EL (cell line): ENCODE measurements around the gene CDH23.
A peak's percentile ranks its signal among the peaks of the same experiment; 100 is the strongest.
"Not testable (repeated sequence)": the region's sequence is repeated elsewhere in the genome, so short reads cannot be mapped to it uniquely, and the experiment has no call there.

ENCODE experiments used
- DNase-seq: peaks from one replicate; pipeline ENCODE4 v3.0.0-alpha.2; 2016

Gene CDH23

DNA sequence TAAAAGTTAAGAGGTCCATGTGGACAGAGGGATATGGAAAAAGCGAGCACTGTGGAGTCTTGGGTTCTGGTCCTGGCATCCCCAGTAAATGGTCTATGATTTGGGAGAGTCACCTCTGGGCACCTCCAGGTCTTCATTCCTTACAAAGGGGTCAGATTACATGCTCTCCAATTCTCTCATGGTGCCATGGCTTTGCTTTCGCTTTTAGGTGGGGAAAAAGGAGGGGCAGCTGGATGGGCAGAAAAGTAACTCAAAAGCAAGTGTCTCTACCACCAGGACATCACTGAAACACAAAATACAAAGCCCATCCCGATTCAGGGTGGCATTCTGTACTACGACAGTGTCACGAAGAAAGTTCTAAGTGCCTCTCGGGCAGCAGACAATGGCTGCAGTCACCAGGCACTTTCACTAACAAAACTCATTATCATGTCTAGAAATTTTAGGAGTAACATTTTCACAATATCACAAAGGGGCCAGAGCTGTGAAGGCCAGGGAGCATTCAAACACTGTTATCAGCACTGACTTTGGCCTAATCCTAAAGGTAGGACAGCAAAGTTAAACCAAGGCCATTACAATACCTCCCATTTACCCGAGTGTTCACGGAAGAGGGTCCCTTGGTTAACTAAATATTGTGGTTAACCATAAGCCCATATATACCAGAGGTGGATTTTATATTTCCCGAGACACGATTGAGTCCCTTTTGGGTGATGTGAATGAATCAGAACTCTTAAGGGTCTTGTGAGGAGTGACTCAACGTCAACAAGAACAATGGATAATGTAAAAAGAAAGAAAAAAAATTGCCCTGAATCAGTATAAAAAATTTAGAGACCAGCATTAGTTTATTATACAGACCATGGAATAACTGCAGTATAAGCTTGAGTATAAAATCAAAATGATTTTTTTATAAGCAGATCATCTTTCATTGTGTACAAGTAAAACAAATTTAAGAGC lies 451.9 kb downstream of the CDH23 start:
- DNase-seq = no peak

DNA sequence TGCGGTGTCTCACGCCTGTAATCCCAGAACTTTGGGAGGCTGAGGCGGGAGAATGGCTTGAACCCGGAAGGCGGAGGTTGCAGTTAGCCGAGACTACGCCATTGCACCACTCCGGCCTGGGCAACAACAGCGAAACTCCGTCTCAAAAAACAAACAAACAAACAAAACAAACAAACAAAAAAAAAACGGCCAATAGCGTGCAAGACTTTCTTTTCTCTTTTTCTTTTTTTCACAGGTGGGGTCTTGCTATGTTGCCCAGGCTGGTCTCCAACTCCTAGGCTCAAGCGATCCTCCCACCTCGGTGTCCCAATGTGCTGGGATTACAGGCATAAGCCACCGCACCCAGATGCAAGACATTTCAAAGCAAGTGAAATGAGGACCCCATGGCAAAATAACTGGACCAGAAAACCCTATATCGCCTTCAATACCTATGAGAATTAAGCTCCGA lies 452.8 kb downstream of the CDH23 start:
- DNase-seq = no peak

DNA sequence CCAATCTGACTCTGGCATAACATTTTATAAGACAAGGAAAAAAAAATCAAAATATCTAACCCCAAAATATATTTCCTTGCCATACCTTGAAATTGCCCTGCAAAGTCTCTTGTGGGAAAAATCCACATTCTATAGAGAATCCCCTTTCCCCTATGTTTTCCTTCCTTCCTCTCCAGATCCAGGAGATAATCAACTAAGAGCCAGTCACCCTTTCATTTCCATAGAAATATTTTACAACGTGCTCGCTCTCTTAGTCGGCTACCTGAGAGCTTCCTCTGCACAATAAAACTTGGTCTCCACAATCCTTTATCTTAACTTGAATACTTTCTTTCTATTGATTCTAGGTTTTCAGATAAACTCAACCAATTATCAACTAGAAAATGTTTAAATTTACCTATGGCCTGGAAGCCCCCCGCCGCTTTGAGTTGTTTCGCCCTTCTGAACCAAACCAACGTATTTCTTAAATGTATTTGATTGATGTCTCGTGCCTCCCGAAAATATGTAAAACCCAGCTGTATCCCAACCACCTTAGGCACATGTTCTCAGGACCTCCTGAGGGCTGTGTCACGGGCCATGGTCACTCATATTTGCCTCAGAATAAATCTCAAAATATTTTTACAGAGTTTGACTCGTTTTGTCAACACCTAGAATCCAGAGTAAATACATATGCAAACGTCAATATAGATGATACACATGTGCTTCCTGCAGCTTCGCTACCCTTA lies 453.5 kb downstream of the CDH23 start:
- DNase-seq = no peak

DNA sequence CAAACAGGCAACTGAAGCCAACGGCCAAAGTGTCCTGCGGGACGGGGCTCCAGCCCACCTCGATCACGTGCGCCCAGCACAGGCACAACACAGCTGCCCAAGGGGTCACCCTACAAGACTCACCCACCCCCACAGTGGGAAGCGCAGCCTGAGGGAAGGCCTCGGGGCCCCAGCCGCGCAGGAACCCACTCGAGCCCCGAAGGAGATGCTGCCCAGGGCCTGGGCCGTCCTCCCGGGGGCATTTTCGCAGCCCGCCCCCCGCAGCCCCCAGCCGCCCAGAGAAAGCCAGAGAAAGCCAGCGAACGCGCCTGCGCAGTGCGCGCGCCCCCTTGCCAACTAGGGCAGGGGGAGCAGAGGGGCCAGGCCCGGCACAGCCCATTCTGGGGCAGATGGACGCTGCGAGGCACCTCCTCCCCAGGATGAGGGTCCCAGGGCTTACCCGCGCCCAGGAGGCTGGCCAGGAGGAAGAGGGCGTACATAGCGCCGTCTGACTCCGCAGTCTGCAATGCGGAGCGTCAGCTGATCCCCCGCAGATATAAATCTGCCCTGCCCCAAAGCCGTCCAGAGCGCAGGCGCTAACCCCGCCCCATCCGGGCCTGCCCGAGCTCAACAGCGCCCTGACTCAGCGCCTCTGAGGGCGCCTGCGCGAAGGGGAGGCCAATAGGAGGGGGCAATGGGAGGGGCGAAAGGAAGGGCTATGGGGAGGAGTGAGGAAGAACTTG lies 454.2 kb downstream of the CDH23 start, which contains the start of gene PSAP:
PSAP (minus strand) TSS at position 509 of the 722 bp plus-strand sequence; CDS start at position 479, 30 bp downstream.
- DNase-seq = peak; percentile 99

DNA sequence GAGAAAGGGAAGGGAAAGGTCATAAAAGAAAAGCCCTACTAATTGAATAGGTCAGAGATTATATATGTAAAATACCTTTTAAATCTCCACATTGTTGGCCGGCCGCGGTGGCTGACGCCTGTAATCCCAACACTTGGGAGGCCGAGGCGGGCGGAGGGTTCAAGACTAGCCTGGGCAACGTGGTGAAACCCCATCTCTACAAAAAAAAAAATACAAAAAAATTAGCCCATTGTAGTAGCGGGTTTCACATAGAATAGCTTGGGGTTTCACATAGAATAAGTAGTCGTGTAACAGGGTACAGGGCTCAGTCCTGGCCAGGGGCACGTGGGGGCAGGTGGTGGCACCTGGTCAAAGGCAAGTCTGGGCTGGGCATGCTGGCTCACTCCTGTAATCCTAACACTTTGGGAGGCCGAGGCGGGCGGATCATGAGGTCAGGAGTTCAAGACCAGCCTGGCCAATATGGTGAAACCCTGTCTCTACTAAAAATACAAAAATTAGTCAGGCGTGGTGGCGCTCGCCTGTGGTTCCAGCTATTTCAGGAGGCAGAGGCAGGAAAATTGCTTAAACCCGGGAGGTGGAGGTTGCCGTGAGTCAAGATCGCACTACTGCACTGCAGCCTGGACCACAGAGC lies 454.9 kb downstream of the CDH23 start:
- not testable (repeated sequence) for DNase-seq

DNA sequence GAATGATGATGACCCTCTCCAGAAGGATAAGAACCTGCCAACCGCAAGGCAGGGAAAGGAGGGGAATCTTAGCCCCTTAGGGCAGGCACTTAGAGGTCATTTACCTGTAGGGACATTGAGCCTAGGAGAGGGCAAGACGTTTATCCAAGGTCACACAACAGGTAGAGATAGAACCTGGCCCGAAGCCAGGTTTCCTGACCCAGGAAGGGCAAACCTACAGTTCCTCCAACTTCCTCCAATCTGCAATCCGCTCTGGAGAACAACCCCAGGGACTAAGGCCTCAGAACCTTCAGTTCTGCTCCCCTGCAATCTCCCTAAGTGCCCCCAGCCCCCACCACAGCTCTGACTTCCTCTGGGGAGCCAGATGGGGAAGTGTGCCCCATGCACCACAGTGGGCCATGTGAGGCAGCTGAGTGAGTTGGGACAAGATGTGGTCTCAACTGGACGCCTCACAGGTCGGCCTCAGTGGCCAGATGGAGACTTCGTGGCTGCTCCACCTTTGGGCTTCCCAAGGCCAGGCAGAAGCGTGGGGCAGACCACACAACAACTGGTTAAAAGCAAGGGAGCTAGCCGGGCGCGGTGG lies 455.7 kb downstream of the CDH23 start:
- DNase-seq = no peak

DNA sequence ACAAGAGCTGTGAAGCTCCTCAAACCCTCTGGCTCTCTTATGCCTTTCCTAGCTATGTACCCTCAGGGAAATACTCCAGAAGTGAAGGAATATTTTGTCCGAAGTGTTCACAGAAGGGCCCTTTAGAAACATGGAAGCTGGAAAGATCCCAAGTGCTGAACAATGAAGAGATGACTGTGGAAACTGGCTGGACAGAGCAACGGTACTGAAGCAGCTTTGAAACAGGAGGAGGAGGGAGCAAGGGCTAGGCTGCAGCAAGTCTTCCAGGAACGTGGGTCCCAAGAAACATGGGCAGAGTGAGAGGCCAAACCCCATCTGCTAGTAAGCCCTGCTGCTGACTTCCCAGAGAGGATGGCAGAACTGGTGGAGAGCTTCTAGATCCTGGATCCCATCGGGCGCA lies 457.3 kb downstream of the CDH23 start:
- peak; percentile 29 for DNase-seq

DNA sequence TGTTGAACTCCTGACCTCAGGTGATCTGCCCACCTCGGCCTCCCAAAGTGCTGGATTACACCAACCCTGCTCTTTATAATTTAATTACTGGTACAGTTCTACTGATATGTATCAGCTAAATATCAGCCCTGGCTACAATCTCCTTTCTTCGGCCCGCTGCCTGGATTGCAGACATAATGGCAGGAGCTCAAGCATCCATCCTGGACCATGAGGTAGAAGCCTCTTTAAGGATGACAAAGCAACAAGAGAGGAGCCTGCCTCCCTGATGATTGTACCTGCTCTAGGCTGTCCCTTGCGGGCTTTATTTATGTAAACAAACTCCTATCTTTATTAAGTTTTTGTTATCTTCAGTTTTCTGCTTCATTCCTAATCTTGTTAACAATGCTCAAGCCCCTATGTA lies 459.9 kb downstream of the CDH23 start:
- DNase-seq = no peak

DNA sequence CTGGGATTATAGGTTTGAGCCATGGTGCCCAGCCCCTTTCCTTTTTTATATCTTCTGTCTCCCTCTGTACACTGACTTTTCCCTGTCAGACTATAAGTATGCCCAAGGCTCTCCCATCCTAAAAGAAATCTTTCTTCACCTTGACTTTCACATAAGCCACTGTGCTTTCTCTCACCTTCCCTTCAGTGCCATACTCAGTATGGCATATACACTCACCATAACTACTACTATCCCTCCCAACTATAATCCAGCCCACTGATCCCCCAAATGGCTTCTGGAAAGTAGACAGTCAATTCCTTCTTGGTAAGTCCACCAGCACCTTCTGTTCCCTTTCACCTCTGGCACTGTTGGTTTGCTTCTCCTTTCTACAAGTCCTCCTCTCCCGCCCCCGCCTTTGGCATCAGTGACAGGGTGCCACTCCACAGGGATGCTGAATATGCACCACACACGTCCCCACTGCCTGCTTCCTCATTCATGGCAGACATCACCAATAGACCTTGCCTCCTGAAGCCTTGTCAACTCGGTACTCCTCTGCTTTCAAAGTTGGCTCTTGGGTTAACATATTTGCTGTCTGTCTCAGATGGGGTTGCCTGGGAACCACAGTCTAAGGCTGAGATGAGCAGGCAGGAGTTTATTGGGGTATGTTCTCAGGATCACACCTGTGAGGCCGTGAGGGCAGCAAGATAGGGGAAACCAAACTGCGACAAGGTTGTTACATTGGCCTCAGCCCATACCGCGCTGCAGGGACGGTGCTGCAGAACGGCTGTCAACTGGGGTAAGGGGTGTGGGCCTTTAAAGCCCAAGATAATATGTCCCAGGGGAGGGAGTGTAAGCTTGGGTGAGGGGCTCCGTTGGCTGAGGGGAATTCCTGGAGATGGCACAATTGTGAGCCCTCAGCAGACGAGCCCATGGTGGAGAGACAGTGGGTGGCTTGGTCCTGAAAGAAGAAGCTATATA lies 461.5 kb downstream of the CDH23 start:
- no peak for DNase-seq

DNA sequence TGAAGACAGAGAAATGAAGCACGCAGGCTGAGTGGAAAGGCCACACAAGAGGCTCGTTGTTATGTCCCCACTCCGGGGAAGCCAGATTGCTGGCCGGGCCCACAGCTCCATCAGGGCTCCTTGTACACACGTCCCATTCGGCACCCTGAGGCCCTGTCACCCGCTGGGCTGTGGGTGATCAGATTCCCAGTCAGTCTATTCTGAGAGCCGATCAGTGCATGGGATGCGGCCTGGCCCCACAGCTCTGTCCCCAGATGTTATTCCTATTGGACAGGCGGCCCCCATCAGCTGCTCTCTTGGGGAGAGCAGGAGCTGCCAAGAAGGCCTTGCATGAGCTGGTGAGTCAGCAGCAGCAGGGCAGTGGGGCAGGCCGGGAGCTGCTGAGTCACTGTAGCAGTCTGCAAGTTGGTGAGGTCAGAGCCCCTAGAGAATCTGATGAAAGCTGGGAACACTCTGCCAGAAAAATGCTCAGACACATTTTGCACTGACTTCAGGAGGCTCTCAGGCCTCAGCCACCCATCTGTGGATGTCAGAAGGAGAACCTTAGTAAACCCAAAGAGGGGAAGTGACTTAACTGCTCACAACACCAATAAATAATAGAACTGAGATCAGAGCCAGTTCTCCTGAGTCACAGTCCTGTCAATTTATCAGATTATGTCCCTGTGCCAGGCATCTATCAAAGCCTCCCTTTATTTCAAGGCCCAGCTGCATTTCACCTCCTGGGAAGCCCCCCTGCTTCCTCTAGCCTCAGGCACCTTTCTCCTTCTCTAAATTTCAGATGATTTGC lies 463.7 kb downstream of the CDH23 start:
- DNase-seq = peak; percentile 100

DNA sequence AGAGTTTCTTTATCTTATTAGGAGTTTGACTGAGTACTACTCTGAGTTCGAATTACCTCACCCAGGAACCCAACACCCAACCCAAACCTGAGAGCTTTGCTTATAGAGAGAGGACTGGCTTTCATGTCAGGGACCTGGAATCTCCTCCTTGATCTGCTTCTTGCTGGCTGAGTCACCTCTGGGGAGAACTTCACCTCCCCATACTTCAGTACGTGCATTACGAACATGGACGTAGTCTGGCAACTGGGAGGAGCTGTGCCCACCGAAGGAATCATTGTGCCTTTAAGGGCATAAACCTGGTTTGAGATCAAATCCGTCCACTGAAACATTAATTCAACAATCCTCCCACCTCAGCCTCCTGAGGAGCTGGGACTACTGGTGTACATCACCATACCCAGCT lies 466.5 kb downstream of the CDH23 start:
- no peak for DNase-seq

DNA sequence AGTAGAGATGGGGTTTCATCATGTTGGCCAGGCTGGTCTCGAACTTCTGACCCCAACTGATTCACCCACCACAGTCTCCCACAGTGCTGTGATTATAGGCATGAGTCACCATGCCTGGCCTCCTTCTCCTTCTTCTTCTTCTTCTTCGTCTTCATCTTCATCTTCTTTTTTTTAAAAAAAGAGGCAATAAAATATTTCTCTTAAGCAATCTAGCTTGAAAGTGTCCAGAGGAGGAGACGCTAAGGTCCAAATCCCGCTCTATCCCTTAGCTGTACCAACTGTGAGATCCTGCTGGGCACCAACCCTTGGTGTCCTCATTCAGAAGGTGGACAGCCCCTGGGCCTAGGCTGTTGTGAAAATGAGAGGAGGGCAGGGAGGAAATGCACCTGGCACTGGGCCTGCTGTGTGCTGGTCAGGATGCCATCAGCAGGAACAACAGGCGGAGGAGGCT lies 468.2 kb downstream of the CDH23 start:
- peak; percentile 80 for DNase-seq
